ENCODE data around the gene LEKR1. TPM values are rescaled to one million over a fixed set of nuclear protein-coding genes. Genes with fewer than 3 reads are reported as not detected.

Gene LEKR1
- total and polyA plus RNA-seq, 2 donors (not counting 3 experiments of a cell fraction or from before 2014, with no cell fraction given): 0.07 to 0.64 TPM

DNA sequence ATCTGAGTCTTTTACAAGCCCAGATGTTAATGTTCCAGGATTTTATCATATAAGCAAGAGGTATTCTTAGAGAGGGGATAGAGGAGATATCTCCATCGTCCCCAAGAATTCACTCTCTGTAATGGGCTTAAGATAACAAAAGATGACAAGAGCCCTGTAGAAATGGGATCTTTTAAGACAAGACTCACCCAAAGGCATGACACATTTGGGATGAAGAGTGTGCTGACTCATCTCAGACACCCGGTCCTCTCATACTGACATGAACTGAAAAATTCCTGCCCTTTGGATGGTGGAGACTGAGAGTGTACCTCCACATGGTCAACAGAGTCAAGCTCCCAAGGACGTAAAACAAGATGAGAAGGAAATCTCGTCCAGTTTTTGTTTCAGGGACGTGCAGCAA, 11.0 kb downstream of the LEKR1 start:
- no peaks in the 10 kb centered on the region for H3K9me1 ChIP-seq (replicated peaks; ENCODE audit: control insufficient read depth, extremely low read depth, insufficient read depth, low read length)
- no peaks in the 10 kb centered on the region for H3K4me1 ChIP-seq (ENCODE audit: control insufficient read depth, extremely low read depth, insufficient read depth, low read length)
- POLR2A ChIA-PET: no interaction called here
- no peak for DNase-seq (ENCODE audit: low read depth, low spot score)
- no peaks in the 10 kb centered on the region for H3K9me3 ChIP-seq (replicated peaks; ENCODE audit: control insufficient read depth, insufficient read depth, low read length)
- no peak overlapping the region for H3K4me2 ChIP-seq (ENCODE audit: insufficient read depth, low read length)
- no TSS peak for BruUV-seq (replicated peaks)
- intact Hi-C loops (cut with micrococcal nuclease): no loop called here
- TF ChIP-seq GATA2 (IDR thresholded peaks at IDR 0.05; ENCODE audit: insufficient read depth, insufficient read length, low read depth, low read length): no peak
- no peak for TF ChIP-seq POLR2AphosphoS5 (IDR thresholded peaks at IDR 0.05; ENCODE audit: insufficient read depth, low read depth, low read length)
- TF ChIP-seq MYC (IDR thresholded peaks at IDR 0.05; ENCODE audit: low read depth, low read length): no peak
- TF ChIP-seq FOS (IDR thresholded peaks at IDR 0.05; ENCODE audit: borderline replicate concordance, insufficient read depth, low read length): no peak
- H3K79me2 ChIP-seq (ENCODE audit: control insufficient read depth, insufficient read depth, low read length): no peaks in the 10 kb centered on the region
- no peak overlapping the region for H3K27ac ChIP-seq (ENCODE audit: insufficient read depth, low read depth, low read length)
- no peak for FAIRE-seq
- no peaks in the 10 kb centered on the region for H3K27me3 ChIP-seq (ENCODE audit: control insufficient read depth in 2 of 2, insufficient read depth in 2 of 2, low read length in 2 of 2)
- CTCF ChIA-PET: interaction anchor here (1.0 kb wide), 1 partner anchor 793 kb away, joined by 3 read pairs; no protein-coding TSS in a partner anchor
- H2AFZ ChIP-seq (ENCODE audit: low read depth, low read length): no peak overlapping the region
- dilution Hi-C loops (cut with MboI; ENCODE audit: extremely low pct_ligation_motif_present, low sequenced_read_pairs): no loop called here
- H3K36me3 ChIP-seq (ENCODE audit: control insufficient read depth in 2 of 2, extremely low read depth in 1 of 2, insufficient read depth in 2 of 2, low read length in 2 of 2): no peaks in the 10 kb centered on the region
- H3K9ac ChIP-seq (replicated peaks; ENCODE audit: extremely low read depth, insufficient read depth, low read length): no peak overlapping the region
- H4K20me1 ChIP-seq (replicated peaks; ENCODE audit: control insufficient read depth, extremely low read depth, insufficient read depth, low read length): no peaks in the 10 kb centered on the region
- H3K4me3 ChIP-seq (replicated peaks in 1 of 3; ENCODE audit: insufficient read depth in 1 of 3, low read depth in 1 of 3, low read length in 3 of 3): no peak overlapping the region

GRCh38 chr3:156838035-156838434, 11.9 kb downstream of the LEKR1 start:
- Histone ChIP-seq H3K9ac (replicated peaks; ENCODE audit: extremely low read depth, insufficient read depth, low read length) (no peak overlapping the region), H3K4me1 (ENCODE audit: control insufficient read depth, extremely low read depth, insufficient read depth, low read length) (no peaks in the 10 kb centered on the region), H3K27ac (ENCODE audit: insufficient read depth, low read depth, low read length) (no peak overlapping the region), H3K27me3 (ENCODE audit: control insufficient read depth in 2 of 2, insufficient read depth in 2 of 2, low read length in 2 of 2) (no peaks in the 10 kb centered on the region), H3K4me2 (ENCODE audit: insufficient read depth, low read length) (no peak overlapping the region), H2AFZ (ENCODE audit: low read depth, low read length) (no peak overlapping the region), H3K4me3 (replicated peaks in 1 of 3; ENCODE audit: insufficient read depth in 1 of 3, low read depth in 1 of 3, low read length in 3 of 3) (no peak overlapping the region), H3K9me3 (replicated peaks; ENCODE audit: control insufficient read depth, insufficient read depth, low read length) (no peaks in the 10 kb centered on the region), H3K36me3 (ENCODE audit: control insufficient read depth in 2 of 2, extremely low read depth in 1 of 2, insufficient read depth in 2 of 2, low read length in 2 of 2) (no peaks in the 10 kb centered on the region), H4K20me1 (replicated peaks; ENCODE audit: control insufficient read depth, extremely low read depth, insufficient read depth, low read length) (no peaks in the 10 kb centered on the region), H3K9me1 (replicated peaks; ENCODE audit: control insufficient read depth, extremely low read depth, insufficient read depth, low read length) (no peaks in the 10 kb centered on the region), H3K79me2 (ENCODE audit: control insufficient read depth, insufficient read depth, low read length) (no peaks in the 10 kb centered on the region)
- DNase-seq (ENCODE audit: low read depth, low spot score): no peak
- dilution Hi-C loops (cut with MboI; ENCODE audit: extremely low pct_ligation_motif_present, low sequenced_read_pairs): no loop called here
- no TSS peak for BruUV-seq (replicated peaks)
- ChIA-PET CTCF (no interaction called here), POLR2A (no interaction called here)
- intact Hi-C loops (cut with micrococcal nuclease): no loop called here
- no peak for FAIRE-seq
- TF ChIP-seq, protein P1, sequence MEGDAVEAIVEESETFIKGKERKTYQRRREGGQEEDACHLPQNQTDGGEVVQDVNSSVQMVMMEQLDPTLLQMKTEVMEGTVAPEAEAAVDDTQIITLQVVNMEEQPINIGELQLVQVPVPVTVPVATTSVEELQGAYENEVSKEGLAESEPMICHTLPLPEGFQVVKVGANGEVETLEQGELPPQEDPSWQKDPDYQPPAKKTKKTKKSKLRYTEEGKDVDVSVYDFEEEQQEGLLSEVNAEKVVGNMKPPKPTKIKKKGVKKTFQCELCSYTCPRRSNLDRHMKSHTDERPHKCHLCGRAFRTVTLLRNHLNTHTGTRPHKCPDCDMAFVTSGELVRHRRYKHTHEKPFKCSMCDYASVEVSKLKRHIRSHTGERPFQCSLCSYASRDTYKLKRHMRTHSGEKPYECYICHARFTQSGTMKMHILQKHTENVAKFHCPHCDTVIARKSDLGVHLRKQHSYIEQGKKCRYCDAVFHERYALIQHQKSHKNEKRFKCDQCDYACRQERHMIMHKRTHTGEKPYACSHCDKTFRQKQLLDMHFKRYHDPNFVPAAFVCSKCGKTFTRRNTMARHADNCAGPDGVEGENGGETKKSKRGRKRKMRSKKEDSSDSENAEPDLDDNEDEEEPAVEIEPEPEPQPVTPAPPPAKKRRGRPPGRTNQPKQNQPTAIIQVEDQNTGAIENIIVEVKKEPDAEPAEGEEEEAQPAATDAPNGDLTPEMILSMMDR (IDR thresholded peaks at IDR 0.05; ENCODE audit: extremely low read depth in 1 of 2, insufficient read depth in 1 of 2, low read depth in 1 of 2, low read length in 2 of 2): no peak
- TF ChIP-seq POLR2AphosphoS5 (IDR thresholded peaks at IDR 0.05; ENCODE audit: insufficient read depth, low read depth, low read length) (no peak), JUN (IDR thresholded peaks at IDR 0.05; ENCODE audit: borderline replicate concordance, insufficient read depth, insufficient read length, low read depth) (no peak), MYC (IDR thresholded peaks at IDR 0.05; ENCODE audit: low read depth, low read length) (no peak), POLR2A (IDR thresholded peaks at IDR 0.05; ENCODE audit: low read depth, low read length) (no peak), FOS (IDR thresholded peaks at IDR 0.05; ENCODE audit: borderline replicate concordance, insufficient read depth, low read length) (no peak), GATA2 (IDR thresholded peaks at IDR 0.05; ENCODE audit: insufficient read depth, insufficient read length, low read depth, low read length) (no peak), EZH2 (IDR thresholded peaks at IDR 0.05; ENCODE audit: borderline replicate concordance, low read depth, low read length, severe bottlenecking) (no peak)
- TF ChIP-seq, protein P2, sequence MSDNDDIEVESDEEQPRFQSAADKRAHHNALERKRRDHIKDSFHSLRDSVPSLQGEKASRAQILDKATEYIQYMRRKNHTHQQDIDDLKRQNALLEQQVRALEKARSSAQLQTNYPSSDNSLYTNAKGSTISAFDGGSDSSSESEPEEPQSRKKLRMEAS (IDR thresholded peaks at IDR 0.05; ENCODE audit: insufficient read depth, insufficient read length): no peak

Measured in endothelial cell of umbilical vein (primary cell).